ENCODE measurements around the gene JARID2. TPM values are rescaled to one million over a fixed set of nuclear protein-coding genes. Genes with fewer than 3 reads are reported as not detected.

JARID2 gene
- total and polyA plus RNA-seq, 9 of the 15 experiments (the other 6 are each of a cell fraction or from before 2014, with no cell fraction given) = 5.0 to 29.0 (median 15.6) TPM

GRCh38 chr6:15250187-15251168 is 4.6 kb downstream of the JARID2 start:
- POLR2A ChIA-PET = interaction anchor here (0.7 to 2.3 kb wide), 5 partner anchors 9 to 16 kb away, joined by 3 to 19 read pairs (median 3); no protein-coding TSS in a partner anchor
- Histone ChIP-seq H3K36me3 (ENCODE audit: control insufficient read depth, insufficient read depth, low read length) (peaks cover 18% of the 10 kb centered on the region; the same call in 1 of the 3 replicates), H3K4me1 (replicated peaks in 1 of 2; ENCODE audit: control insufficient read depth in 2 of 2, insufficient read depth in 2 of 2, low read length in 2 of 2) (peaks cover 24 to 46% of the 10 kb centered on the region in 2 experiments), H3K27me3 (ENCODE audit: control insufficient read depth in 2 of 2, insufficient read depth in 2 of 2, low read length in 2 of 2) (no peaks in the 10 kb centered on the region), H3K9me3 (replicated peaks; ENCODE audit: control insufficient read depth, insufficient read depth, low read depth, low read length) (no peaks in the 10 kb centered on the region), H3K27ac (ENCODE audit: extremely low read depth, low read depth, low read length) (peak overlapping the region; percentile 47; the same call in 2 of the 3 replicates), H3K4me3 (no peak overlapping the region), H4K20me1 (replicated peaks; ENCODE audit: control insufficient read depth, insufficient read depth, low read length) (peaks cover 28% of the 10 kb centered on the region), H3K9me1 (ENCODE audit: control insufficient read depth, insufficient read depth, low read length) (peaks cover 3% of the 10 kb centered on the region), H2AFZ (ENCODE audit: low read depth, low read length) (no peak overlapping the region), H3K9ac (ENCODE audit: insufficient read depth in 1 of 2, low read depth in 2 of 2, low read length in 2 of 2) (peak overlapping the region; percentile 23 to 59; a peak in 2 of 4 replicates), H3K79me2 (ENCODE audit: control insufficient read depth, insufficient read depth, low read length) (peaks cover 91% of the 10 kb centered on the region), H3K4me2 (ENCODE audit: insufficient read depth, low read length) (peak overlapping the region; percentile 65)
- 46% methylated on average over 15 of the region's 15 CpGs for WGBS (ENCODE audit: insufficient coverage, low coverage, missing lambda C conversion rate)
- intact Hi-C loops (cut with micrococcal nuclease) (loop anchor here (2.0 to 10.0 kb wide), 3 partner anchors 14 to 954 kb away; no protein-coding TSS in a partner anchor), in situ Hi-C loops (cut with MboI) (no loop called here)
- ATAC-seq (no peak), FAIRE-seq (peak; percentile 37), DNase-seq (ENCODE audit: extremely low read depth in 1 of 4, low spot score in 3 of 4) (peak in 1 of 4 experiments; percentile 35)
- CTCF ChIA-PET (ENCODE audit: low intra/inter-chr PET ratio) = interaction anchor here (1.8 kb wide), 1 partner anchor 24 kb away, joined by 4 read pairs; no protein-coding TSS in a partner anchor
- BruUV-seq (replicated peaks) = no TSS peak
- no peak for TF ChIP-seq NKRF (IDR thresholded peaks at IDR 0.05; ENCODE audit: borderline replicate concordance)
- TF ChIP-seq FOXK2 (conservative IDR thresholded peaks at IDR 0.05 in 1 of 2, IDR thresholded peaks at IDR 0.05 in 1 of 2; ENCODE audit: low read depth in 2 of 2) = no peak
- peak; percentile 71 for TF ChIP-seq HMBOX1 (IDR thresholded peaks at IDR 0.05)
- TF ChIP-seq XRCC5 (IDR thresholded peaks at IDR 0.05; ENCODE audit: low read depth, low read length) = no peak
- TF ChIP-seq MLLT1 (IDR thresholded peaks at IDR 0.05) = 0 out of 4 replicates have a peak, but pooled peaks of 1 of the 2 experiments have one; percentile 13
- no peak for TF ChIP-seq ZEB2 (IDR thresholded peaks at IDR 0.05)
- TF ChIP-seq ZBTB11 (CRISPR knock-in tag; IDR thresholded peaks at IDR 0.05) = no peak
- TF ChIP-seq RBM15 (IDR thresholded peaks at IDR 0.05; ENCODE audit: insufficient read depth, low read length) = no peak
- TF ChIP-seq FOXP1 (CRISPR knock-in tag; IDR thresholded peaks at IDR 0.05) = no peak
- no peak for TF ChIP-seq ZNF561 (CRISPR knock-in tag; conservative IDR thresholded peaks at IDR 0.05)

Measured in K562 (cell line).